ENCODE measurements around the gene CLSTN1.

CLSTN1 gene

DNA sequence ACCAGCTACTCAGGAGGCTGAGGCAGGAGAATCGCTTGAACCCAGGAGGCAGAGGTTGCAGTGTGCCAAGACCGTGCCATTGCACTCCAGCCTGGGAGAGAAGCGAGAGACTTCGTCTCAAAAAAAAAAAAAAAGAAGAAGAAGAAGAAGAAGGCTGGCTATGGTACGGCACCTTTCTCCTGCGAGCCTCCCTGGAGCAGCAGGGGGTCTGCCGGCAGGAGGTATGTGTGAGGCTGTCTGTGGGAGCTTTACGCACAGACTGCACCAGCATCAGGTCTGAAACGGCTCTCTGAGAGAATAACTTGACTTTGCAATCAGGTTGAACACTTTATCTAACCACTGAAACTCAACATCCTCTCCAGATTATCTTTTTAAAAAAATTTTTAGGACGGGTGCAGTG is 44.9 kb downstream of the CLSTN1 start:
- TF ChIP-seq TOX (CRISPR knock-in tag; IDR thresholded peaks at IDR 0.05; ENCODE audit: borderline replicate concordance) = no peak
- no peak for TF ChIP-seq ARNTL (CRISPR knock-in tag; IDR thresholded peaks at IDR 0.05; ENCODE audit: borderline replicate concordance, low read depth)
- no peak for TF ChIP-seq GLIS3 (CRISPR knock-in tag; IDR thresholded peaks at IDR 0.05)
- no peak for ATAC-seq

- no peak for ATAC-seq
- no peak for TF ChIP-seq TCF4 (CRISPR knock-in tag; IDR thresholded peaks at IDR 0.05; ENCODE audit: borderline replicate concordance)
- TF ChIP-seq TOX (CRISPR knock-in tag; IDR thresholded peaks at IDR 0.05; ENCODE audit: borderline replicate concordance) = no peak
- no peak for TF ChIP-seq PPARA (CRISPR knock-in tag; IDR thresholded peaks at IDR 0.05; ENCODE audit: borderline replicate concordance)
- no peak for TF ChIP-seq ARNTL (CRISPR knock-in tag; IDR thresholded peaks at IDR 0.05; ENCODE audit: borderline replicate concordance, low read depth)
Measured at GRCh38 chr1:9776685-9777084, 47.1 kb downstream of the CLSTN1 start.

DNA sequence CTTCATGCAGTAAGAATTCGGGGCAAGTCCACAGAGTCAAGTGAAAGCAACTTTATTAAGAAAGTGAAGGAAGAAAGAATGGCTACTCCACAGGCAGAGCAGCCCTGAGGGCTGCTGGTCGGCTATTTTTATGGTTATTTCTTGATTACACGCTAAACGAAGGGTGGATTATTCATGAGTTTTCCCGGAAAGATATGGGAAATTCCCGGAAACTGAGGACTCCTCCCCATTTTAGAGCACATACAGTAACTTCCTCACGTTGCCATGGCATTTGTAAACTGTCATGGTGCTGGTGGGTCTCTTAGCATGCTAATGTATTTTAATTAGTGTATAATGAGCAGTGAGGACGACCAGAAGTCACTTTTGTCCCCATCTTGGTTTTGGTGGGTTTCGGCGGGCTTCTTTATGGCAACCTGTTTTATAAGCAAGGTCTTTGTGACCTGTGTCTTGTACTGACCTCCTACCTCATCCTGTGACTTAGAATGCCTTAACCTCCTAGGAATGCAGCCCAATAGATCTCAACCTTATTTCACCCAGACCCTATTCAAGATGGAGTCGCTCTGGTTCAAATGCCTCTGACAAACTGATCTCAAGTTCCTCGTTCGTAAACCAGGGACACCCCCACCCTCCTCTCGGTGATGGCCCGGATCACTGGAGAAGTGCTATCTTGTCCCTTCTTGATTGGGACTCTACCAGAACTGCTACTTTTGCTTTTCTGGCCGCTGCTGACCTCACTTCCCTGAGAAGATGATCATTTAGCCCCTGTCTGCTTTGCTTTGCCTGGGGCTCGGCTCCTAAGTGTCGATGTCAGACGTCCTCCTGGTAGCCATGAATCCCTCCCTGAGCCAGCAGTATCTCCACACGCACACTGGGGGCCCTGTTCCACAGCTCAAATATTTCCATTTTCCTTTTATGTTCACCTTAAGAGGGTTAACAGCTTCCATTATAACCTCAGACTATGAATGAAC is 48.8 kb downstream of the CLSTN1 start:
- no peak for ATAC-seq
- TF ChIP-seq ZFP30 (CRISPR knock-in tag; IDR thresholded peaks at IDR 0.05) = no peak
- TF ChIP-seq CREB5 (CRISPR knock-in tag; IDR thresholded peaks at IDR 0.05; ENCODE audit: low read depth) = no peak
- TF ChIP-seq TCF4 (CRISPR knock-in tag; IDR thresholded peaks at IDR 0.05; ENCODE audit: borderline replicate concordance) = no peak
- TF ChIP-seq ZNF8 (CRISPR knock-in tag; IDR thresholded peaks at IDR 0.05) = no peak
- no peak for TF ChIP-seq TSHZ2 (CRISPR knock-in tag; IDR thresholded peaks at IDR 0.05)
- no peak for TF ChIP-seq TOX (CRISPR knock-in tag; IDR thresholded peaks at IDR 0.05; ENCODE audit: borderline replicate concordance)
- no peak for TF ChIP-seq ZNF70 (CRISPR knock-in tag; IDR thresholded peaks at IDR 0.05)
- TF ChIP-seq, protein P1, sequence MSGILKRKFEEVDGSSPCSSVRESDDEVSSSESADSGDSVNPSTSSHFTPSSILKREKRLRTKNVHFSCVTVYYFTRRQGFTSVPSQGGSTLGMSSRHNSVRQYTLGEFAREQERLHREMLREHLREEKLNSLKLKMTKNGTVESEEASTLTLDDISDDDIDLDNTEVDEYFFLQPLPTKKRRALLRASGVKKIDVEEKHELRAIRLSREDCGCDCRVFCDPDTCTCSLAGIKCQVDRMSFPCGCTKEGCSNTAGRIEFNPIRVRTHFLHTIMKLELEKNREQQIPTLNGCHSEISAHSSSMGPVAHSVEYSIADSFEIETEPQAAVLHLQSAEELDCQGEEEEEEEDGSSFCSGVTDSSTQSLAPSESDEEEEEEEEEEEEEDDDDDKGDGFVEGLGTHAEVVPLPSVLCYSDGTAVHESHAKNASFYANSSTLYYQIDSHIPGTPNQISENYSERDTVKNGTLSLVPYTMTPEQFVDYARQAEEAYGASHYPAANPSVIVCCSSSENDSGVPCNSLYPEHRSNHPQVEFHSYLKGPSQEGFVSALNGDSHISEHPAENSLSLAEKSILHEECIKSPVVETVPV (CRISPR knock-in tag; IDR thresholded peaks at IDR 0.05) = no peak
- no peak for TF ChIP-seq ZFP3 (CRISPR knock-in tag; IDR thresholded peaks at IDR 0.05)
- TF ChIP-seq ZC3H10 (CRISPR knock-in tag; IDR thresholded peaks at IDR 0.05) = no peak
- no peak for TF ChIP-seq ARNTL (CRISPR knock-in tag; IDR thresholded peaks at IDR 0.05; ENCODE audit: borderline replicate concordance, low read depth)
- TF ChIP-seq BACH2 (CRISPR knock-in tag; IDR thresholded peaks at IDR 0.05; ENCODE audit: borderline replicate concordance) = no peak
- TF ChIP-seq, protein P2, sequence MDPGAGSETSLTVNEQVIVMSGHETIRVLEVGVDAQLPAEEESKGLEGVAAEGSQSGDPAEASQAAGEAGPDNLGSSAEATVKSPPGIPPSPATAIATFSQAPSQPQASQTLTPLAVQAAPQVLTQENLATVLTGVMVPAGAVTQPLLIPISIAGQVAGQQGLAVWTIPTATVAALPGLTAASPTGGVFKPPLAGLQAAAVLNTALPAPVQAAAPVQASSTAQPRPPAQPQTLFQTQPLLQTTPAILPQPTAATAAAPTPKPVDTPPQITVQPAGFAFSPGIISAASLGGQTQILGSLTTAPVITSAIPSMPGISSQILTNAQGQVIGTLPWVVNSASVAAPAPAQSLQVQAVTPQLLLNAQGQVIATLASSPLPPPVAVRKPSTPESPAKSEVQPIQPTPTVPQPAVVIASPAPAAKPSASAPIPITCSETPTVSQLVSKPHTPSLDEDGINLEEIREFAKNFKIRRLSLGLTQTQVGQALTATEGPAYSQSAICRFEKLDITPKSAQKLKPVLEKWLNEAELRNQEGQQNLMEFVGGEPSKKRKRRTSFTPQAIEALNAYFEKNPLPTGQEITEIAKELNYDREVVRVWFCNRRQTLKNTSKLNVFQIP (CRISPR knock-in tag; IDR thresholded peaks at IDR 0.05; ENCODE audit: borderline replicate concordance, low read depth) = no peak
- TF ChIP-seq ISL1 (CRISPR knock-in tag; IDR thresholded peaks at IDR 0.05) = no peak

DNA sequence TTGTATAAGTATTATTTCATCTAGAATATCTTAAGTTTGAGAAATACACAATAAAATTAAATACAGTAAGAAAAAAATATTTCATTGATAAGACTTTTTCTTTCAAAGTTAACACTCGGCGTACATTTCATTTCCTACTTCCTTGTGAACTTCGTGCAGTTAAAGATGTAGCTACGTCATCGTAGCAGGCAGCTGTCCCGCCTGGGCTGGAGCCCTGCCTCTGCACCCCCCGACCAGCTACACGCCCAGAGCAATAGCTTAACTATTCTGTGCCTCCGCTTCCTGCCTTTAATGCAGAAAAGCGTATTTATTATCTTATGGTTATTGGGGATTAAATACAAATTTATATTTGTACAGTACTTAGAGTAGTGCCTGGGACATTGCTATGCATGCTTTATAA is 53.5 kb downstream of the CLSTN1 start:
- TF ChIP-seq ARNTL (CRISPR knock-in tag; IDR thresholded peaks at IDR 0.05; ENCODE audit: borderline replicate concordance, low read depth) (no peak), TCF4 (CRISPR knock-in tag; IDR thresholded peaks at IDR 0.05; ENCODE audit: borderline replicate concordance) (no peak), ZFP3 (CRISPR knock-in tag; IDR thresholded peaks at IDR 0.05) (no peak), GLIS3 (CRISPR knock-in tag; IDR thresholded peaks at IDR 0.05) (no peak), OSR1 (CRISPR knock-in tag; IDR thresholded peaks at IDR 0.05) (no peak), ESRRG (CRISPR knock-in tag; IDR thresholded peaks at IDR 0.05) (no peak), ZC3H10 (CRISPR knock-in tag; IDR thresholded peaks at IDR 0.05) (no peak), PPARA (CRISPR knock-in tag; IDR thresholded peaks at IDR 0.05; ENCODE audit: borderline replicate concordance) (no peak), ZNF70 (CRISPR knock-in tag; IDR thresholded peaks at IDR 0.05) (no peak)
- TF ChIP-seq, protein P3, sequence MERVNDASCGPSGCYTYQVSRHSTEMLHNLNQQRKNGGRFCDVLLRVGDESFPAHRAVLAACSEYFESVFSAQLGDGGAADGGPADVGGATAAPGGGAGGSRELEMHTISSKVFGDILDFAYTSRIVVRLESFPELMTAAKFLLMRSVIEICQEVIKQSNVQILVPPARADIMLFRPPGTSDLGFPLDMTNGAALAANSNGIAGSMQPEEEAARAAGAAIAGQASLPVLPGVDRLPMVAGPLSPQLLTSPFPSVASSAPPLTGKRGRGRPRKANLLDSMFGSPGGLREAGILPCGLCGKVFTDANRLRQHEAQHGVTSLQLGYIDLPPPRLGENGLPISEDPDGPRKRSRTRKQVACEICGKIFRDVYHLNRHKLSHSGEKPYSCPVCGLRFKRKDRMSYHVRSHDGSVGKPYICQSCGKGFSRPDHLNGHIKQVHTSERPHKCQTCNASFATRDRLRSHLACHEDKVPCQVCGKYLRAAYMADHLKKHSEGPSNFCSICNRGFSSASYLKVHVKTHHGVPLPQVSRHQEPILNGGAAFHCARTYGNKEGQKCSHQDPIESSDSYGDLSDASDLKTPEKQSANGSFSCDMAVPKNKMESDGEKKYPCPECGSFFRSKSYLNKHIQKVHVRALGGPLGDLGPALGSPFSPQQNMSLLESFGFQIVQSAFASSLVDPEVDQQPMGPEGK (CRISPR knock-in tag; IDR thresholded peaks at IDR 0.05; ENCODE audit: borderline replicate concordance) = no peak
- TF ChIP-seq, protein P1 (CRISPR knock-in tag; IDR thresholded peaks at IDR 0.05) = no peak
- ATAC-seq = no peak
